ENCODE results near the gene DTX3.

- TF ChIP-seq EZH2 (IDR thresholded peaks at IDR 0.05; ENCODE audit: borderline replicate concordance, low read depth, low read length, severe bottlenecking) (no peak), CTCF (IDR thresholded peaks at IDR 0.05; ENCODE audit: borderline replicate concordance, extremely low read depth, low read length, poor library complexity, severe bottlenecking) (no peak)
Observed at GRCh38 chr12:57611108-57611826, 6.6 kb downstream of the DTX3 start, which contains the start of gene ARHGEF25.
